ENCODE results near the gene PRSS57.

Gene PRSS57

DNA sequence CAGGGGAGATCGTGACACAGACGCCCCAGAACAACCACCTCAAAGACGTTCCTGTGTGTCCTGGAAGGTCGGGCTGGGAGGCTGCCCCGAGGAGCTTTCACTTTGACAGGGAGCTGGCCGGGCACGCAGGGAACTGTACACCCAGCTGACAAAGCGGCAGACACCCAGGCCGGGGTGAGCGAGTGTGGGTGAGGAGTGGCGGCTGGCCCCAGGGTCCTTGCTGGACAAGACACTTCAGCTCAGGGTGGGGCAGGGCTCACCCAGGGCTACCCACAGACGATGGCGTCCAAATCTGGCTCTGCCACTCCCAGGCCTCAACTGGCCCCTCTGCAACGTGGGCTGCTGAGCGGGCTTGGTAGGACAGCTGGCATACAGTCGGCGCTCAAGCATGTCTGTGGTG is 53.5 kb downstream of the PRSS57 start:
- ChIA-PET POLR2A (interaction anchor here (0.6 kb wide), 1 partner anchor 109 kb away, joined by 3 read pairs; no protein-coding TSS in a partner anchor), CTCF (interaction anchor here (0.6 kb wide), 1 partner anchor 57 kb away, joined by 3 read pairs; no protein-coding TSS in a partner anchor)
- TF ChIP-seq, protein P1, sequence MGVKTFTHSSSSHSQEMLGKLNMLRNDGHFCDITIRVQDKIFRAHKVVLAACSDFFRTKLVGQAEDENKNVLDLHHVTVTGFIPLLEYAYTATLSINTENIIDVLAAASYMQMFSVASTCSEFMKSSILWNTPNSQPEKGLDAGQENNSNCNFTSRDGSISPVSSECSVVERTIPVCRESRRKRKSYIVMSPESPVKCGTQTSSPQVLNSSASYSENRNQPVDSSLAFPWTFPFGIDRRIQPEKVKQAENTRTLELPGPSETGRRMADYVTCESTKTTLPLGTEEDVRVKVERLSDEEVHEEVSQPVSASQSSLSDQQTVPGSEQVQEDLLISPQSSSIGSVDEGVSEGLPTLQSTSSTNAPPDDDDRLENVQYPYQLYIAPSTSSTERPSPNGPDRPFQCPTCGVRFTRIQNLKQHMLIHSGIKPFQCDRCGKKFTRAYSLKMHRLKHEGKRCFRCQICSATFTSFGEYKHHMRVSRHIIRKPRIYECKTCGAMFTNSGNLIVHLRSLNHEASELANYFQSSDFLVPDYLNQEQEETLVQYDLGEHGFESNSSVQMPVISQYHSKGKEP (tag by site-specific recombination; IDR thresholded peaks at IDR 0.05) = no peak
- TF ChIP-seq ZNF473 (tag by site-specific recombination; IDR thresholded peaks at IDR 0.05) (no peak), ZNF600 (tag by site-specific recombination; IDR thresholded peaks at IDR 0.05) (0 out of 2 replicates have a peak, but pooled peaks have one; percentile 20), ZNF776 (tag by site-specific recombination; IDR thresholded peaks at IDR 0.05; ENCODE audit: borderline replicate concordance) (no peak)
- TF ChIP-seq, protein P2, sequence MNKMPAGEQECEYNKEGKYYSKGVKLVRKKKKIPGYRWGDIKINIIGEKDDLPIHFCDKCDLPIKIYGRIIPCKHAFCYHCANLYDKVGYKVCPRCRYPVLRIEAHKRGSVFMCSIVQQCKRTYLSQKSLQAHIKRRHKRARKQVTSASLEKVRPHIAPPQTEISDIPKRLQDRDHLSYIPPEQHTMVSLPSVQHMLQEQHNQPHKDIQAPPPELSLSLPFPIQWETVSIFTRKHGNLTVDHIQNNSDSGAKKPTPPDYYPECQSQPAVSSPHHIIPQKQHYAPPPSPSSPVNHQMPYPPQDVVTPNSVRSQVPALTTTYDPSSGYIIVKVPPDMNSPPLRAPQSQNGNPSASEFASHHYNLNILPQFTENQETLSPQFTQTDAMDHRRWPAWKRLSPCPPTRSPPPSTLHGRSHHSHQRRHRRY (tag by site-specific recombination; IDR thresholded peaks at IDR 0.05) = no peak
- TF ChIP-seq, protein P3, sequence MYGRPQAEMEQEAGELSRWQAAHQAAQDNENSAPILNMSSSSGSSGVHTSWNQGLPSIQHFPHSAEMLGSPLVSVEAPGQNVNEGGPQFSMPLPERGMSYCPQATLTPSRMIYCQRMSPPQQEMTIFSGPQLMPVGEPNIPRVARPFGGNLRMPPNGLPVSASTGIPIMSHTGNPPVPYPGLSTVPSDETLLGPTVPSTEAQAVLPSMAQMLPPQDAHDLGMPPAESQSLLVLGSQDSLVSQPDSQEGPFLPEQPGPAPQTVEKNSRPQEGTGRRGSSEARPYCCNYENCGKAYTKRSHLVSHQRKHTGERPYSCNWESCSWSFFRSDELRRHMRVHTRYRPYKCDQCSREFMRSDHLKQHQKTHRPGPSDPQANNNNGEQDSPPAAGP (tag by site-specific recombination; IDR thresholded peaks at IDR 0.05) = no peak
- H3K4me1 ChIP-seq (ENCODE audit: control insufficient read depth, insufficient read depth, low read length) = no peaks in the 10 kb centered on the region
- H3K4me3 ChIP-seq (ENCODE audit: low read depth, low read length) = no peak overlapping the region
- H3K27ac ChIP-seq (ENCODE audit: extremely low read depth, low read depth, low read length) = no peak overlapping the region
- peaks cover 0 to 15% of the 10 kb centered on the region in 2 experiments; a peak in 2 of 3 replicates for H3K36me3 ChIP-seq (ENCODE audit: control insufficient read depth in 2 of 2, insufficient read depth in 1 of 2, low read length in 2 of 2)
- H3K9me3 ChIP-seq (ENCODE audit: control insufficient read depth, insufficient read depth, low read depth, low read length) = no peaks in the 10 kb centered on the region

DNA sequence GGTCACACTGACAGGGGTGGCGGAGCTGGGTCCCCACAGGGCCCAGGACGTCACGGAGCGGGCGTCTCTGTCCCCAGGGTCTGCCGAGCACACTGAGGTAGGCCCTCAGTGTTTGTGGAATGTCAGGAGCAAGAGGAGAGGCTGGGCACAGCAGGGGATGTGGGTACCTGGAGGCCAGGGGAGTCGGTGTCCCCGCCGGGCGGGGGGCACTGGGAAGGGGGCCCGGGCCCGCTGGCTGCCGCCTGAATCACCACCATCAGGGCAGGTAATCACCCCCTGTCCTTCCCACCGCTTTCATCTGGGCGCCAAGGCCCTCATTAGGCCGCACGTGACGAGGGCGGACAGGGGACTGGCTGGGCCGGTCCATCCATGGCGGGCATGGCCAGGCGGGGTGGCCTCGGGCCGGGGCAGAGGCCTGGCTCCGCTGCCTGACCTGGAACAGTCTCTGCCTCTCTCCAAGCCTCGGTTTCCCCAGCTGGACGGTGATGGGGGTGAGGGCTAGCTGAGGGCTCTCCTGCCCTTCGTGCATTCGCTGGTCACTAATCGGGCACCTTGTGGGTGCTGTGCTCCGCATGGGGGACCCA is 54.6 kb downstream of the PRSS57 start:
- Histone ChIP-seq H3K27ac (ENCODE audit: extremely low read depth, low read depth, low read length) (no peak overlapping the region), H3K4me1 (ENCODE audit: control insufficient read depth, insufficient read depth, low read length) (no peaks in the 10 kb centered on the region), H3K4me3 (ENCODE audit: low read depth, low read length) (no peak overlapping the region), H3K36me3 (ENCODE audit: control insufficient read depth in 2 of 2, insufficient read depth in 1 of 2, low read length in 2 of 2) (peaks cover 0 to 5% of the 10 kb centered on the region in 2 experiments; a peak in 2 of 3 replicates), H3K9me3 (ENCODE audit: control insufficient read depth, insufficient read depth, low read depth, low read length) (no peaks in the 10 kb centered on the region)
- ChIA-PET POLR2A (no interaction called here), CTCF (no interaction called here)
- TF ChIP-seq, protein P4, sequence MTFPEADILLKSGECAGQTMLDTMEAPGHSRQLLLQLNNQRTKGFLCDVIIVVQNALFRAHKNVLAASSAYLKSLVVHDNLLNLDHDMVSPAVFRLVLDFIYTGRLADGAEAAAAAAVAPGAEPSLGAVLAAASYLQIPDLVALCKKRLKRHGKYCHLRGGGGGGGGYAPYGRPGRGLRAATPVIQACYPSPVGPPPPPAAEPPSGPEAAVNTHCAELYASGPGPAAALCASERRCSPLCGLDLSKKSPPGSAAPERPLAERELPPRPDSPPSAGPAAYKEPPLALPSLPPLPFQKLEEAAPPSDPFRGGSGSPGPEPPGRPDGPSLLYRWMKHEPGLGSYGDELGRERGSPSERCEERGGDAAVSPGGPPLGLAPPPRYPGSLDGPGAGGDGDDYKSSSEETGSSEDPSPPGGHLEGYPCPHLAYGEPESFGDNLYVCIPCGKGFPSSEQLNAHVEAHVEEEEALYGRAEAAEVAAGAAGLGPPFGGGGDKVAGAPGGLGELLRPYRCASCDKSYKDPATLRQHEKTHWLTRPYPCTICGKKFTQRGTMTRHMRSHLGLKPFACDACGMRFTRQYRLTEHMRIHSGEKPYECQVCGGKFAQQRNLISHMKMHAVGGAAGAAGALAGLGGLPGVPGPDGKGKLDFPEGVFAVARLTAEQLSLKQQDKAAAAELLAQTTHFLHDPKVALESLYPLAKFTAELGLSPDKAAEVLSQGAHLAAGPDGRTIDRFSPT (tag by site-specific recombination; IDR thresholded peaks at IDR 0.05) = 0 out of 2 replicates have a peak, but pooled peaks have one; percentile 11
- no peak for TF ChIP-seq ZNF211 (tag by site-specific recombination; IDR thresholded peaks at IDR 0.05; ENCODE audit: low read depth)
- TF ChIP-seq ZNF555 (tag by site-specific recombination; conservative IDR thresholded peaks at IDR 0.05) = no peak
- no peak for TF ChIP-seq BCL11B (tag by site-specific recombination; IDR thresholded peaks at IDR 0.05; ENCODE audit: low read depth)
- TF ChIP-seq MEIS1 (CRISPR knock-in tag; IDR thresholded peaks at IDR 0.05; ENCODE audit: borderline replicate concordance) = no peak
- TF ChIP-seq SALL2 (tag by site-specific recombination; IDR thresholded peaks at IDR 0.05; ENCODE audit: borderline replicate concordance) = no peak

DNA sequence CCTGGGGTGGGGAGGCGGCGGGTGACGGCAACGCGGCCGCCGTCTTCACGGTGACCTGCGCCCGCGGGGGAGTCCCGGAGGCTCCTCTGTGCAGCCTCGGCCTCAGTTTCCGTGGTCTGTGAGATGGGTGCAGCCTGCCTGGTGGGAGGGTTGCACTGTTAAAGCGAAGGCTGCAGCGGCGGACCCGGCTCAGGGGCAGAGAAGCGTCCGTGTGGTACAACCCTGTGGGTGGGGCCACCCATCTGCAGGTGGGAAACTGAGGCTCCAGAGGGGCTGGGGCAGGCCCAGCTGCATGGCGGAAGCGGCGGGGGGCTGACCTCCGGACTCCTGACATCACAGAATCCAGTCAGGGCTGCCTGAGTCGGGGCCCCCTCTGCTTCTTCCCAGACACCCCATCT is 55.1 kb downstream of the PRSS57 start:
- Histone ChIP-seq H3K27ac (ENCODE audit: extremely low read depth, low read depth, low read length) (no peak overlapping the region), H3K9me3 (ENCODE audit: control insufficient read depth, insufficient read depth, low read depth, low read length) (no peaks in the 10 kb centered on the region), H3K36me3 (ENCODE audit: control insufficient read depth in 2 of 2, insufficient read depth in 1 of 2, low read length in 2 of 2) (peaks cover 0 to 4% of the 10 kb centered on the region in 2 experiments; a peak in 2 of 3 replicates), H3K4me3 (ENCODE audit: low read depth, low read length) (no peak overlapping the region), H3K4me1 (ENCODE audit: control insufficient read depth, insufficient read depth, low read length) (no peaks in the 10 kb centered on the region)
- ChIA-PET CTCF (no interaction called here), POLR2A (no interaction called here)
- TF ChIP-seq YY2 (tag by site-specific recombination; IDR thresholded peaks at IDR 0.05) (no peak), ZNF747 (tag by site-specific recombination; IDR thresholded peaks at IDR 0.05) (no peak), ZNF776 (tag by site-specific recombination; IDR thresholded peaks at IDR 0.05; ENCODE audit: borderline replicate concordance) (no peak), ZBTB48 (tag by site-specific recombination; IDR thresholded peaks at IDR 0.05) (no peak), ZBTB21 (tag by site-specific recombination; IDR thresholded peaks at IDR 0.05) (no peak), ZFP41 (tag by site-specific recombination; IDR thresholded peaks at IDR 0.05; ENCODE audit: borderline replicate concordance) (no peak)
- TF ChIP-seq, protein P5, sequence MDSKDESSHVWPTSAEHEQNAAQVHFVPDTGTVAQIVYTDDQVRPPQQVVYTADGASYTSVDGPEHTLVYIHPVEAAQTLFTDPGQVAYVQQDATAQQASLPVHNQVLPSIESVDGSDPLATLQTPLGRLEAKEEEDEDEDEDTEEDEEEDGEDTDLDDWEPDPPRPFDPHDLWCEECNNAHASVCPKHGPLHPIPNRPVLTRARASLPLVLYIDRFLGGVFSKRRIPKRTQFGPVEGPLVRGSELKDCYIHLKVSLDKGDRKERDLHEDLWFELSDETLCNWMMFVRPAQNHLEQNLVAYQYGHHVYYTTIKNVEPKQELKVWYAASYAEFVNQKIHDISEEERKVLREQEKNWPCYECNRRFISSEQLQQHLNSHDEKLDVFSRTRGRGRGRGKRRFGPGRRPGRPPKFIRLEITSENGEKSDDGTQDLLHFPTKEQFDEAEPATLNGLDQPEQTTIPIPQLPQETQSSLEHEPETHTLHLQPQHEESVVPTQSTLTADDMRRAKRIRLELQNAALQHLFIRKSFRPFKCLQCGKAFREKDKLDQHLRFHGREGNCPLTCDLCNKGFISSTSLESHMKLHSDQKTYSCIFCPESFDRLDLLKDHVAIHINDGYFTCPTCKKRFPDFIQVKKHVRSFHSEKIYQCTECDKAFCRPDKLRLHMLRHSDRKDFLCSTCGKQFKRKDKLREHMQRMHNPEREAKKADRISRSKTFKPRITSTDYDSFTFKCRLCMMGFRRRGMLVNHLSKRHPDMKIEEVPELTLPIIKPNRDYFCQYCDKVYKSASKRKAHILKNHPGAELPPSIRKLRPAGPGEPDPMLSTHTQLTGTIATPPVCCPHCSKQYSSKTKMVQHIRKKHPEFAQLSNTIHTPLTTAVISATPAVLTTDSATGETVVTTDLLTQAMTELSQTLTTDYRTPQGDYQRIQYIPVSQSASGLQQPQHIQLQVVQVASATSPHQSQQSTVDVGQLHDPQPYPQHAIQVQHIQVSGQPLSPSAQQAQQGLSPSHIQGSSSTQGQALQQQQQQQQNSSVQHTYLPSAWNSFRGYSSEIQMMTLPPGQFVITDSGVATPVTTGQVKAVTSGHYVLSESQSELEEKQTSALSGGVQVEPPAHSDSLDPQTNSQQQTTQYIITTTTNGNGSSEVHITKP (tag by site-specific recombination; IDR thresholded peaks at IDR 0.05) = no peak
- TF ChIP-seq, protein P6, sequence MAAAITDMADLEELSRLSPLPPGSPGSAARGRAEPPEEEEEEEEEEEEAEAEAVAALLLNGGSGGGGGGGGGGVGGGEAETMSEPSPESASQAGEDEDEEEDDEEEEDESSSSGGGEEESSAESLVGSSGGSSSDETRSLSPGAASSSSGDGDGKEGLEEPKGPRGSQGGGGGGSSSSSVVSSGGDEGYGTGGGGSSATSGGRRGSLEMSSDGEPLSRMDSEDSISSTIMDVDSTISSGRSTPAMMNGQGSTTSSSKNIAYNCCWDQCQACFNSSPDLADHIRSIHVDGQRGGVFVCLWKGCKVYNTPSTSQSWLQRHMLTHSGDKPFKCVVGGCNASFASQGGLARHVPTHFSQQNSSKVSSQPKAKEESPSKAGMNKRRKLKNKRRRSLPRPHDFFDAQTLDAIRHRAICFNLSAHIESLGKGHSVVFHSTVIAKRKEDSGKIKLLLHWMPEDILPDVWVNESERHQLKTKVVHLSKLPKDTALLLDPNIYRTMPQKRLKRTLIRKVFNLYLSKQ (tag by site-specific recombination; IDR thresholded peaks at IDR 0.05; ENCODE audit: borderline replicate concordance) = no peak
